Heart left ventricle (tissue), 16 donors: ENCODE results near the gene BLCAP. TPM values are rescaled to one million over a fixed set of nuclear protein-coding genes. Genes with fewer than 3 reads are reported as not detected.

Source experiments
- ATAC-seq, 4 donors: fragments of 200-7000 bp; cut with Tn5 transposase; one replicate each; pipeline ENCODE4 v1.9.1; 2020 to 2022; ENCODE audit warnings: moderate library complexity in 4 of 4, mild to moderate bottlenecking in 3 of 4, moderate number of reproducible peaks in 1 of 4
- DNase-seq, 5 donors: peaks; one replicate each; pipeline ENCODE4 v3.0.0-alpha.2; 2020
- H3K27ac ChIP-seq, 12 donors: fragments of 200-600 bp; sonication (generic) in 4 of 12; one replicate each; pipeline versions ENCODE4 v1.5.0 to v1.8.0; 2016 to 2022; ENCODE audit warnings: mild to moderate bottlenecking in 2 of 12
- H3K27me3 ChIP-seq, 9 donors: fragments of 200-600 bp; sonication (generic) in 2 of 9; one replicate each; pipeline versions ENCODE4 v1.5.1 to v1.8.0; 2016 to 2022; ENCODE audit warnings: mild to moderate bottlenecking in 3 of 9
- H3K36me3 ChIP-seq, 9 donors: fragments of 200-600 bp; sonication (generic) in 2 of 9; one replicate each; pipeline versions ENCODE4 v1.5.0 to v1.8.0; 2018 to 2022; ENCODE audit warnings: mild to moderate bottlenecking in 2 of 9
- H3K4me1 ChIP-seq, 12 donors: fragments of 200-600 bp; sonication (generic) in 4 of 12; one replicate each; pipeline versions ENCODE4 v1.5.0 to v1.8.0; 2016 to 2022; ENCODE audit warnings: mild to moderate bottlenecking in 3 of 12
- H3K4me3 ChIP-seq, 12 donors: fragments of 200-600 bp; sonication (generic) in 4 of 12; one replicate each; pipeline versions ENCODE4 v1.5.0 to v1.8.0; 2017 to 2022; ENCODE audit warnings: mild to moderate bottlenecking in 9 of 12, moderate library complexity in 4 of 12
- H3K9me3 ChIP-seq, 12 donors: fragments of 200-600 bp; sonication (generic) in 4 of 12; one replicate each; pipeline versions ENCODE4 v1.5.0 to v1.8.0; 2016 to 2022; ENCODE audit warnings: mild to moderate bottlenecking in 1 of 12
- CTCF ChIP-seq, 12 donors: fragments of 200-600 bp; sonication (generic) in 4 of 12; IDR thresholded peaks; one replicate each; pipeline versions ENCODE4 v1.5.0 to v1.8.0; 2018 to 2022; ENCODE audit warnings: antibody characterized with exemption in 12 of 12, mild to moderate bottlenecking in 5 of 12
- POLR2A ChIP-seq, 2 donors: fragments of 450-650 bp; IDR thresholded peaks; one replicate each; pipeline ENCODE4 v1.6.1; 2017; ENCODE audit warnings: antibody characterized with exemption in 2 of 2, mild to moderate bottlenecking in 2 of 2, moderate library complexity in 2 of 2
- WGBS, 4 donors: extraction: QIAGEN DNeasy Blood & Tissue Kit in 2 of 4; methylation state at CpG; one replicate each; pipeline versions ENCODE4 v1.1.5 to v1.1.7; 2013 to 2018; 5-methylcytosine and 5-hydroxymethylcytosine counted together
- intact Hi-C, 10 donors: fragments of 100-400 bp; cut with DNase I; formaldehyde crosslinking; loops; one replicate each; pipeline versions ENCODE4 v1.11.1 to v1.14.2; 2022
- polyA plus RNA-seq, 2 donors: library from polyadenylated mRNA; stranded (reverse); fragments of 200-250 nt; gene quantifications; one replicate each; pipeline ENCODE4 v1.2.3, GENCODE V29; 2013
- total RNA-seq, 9 donors: library from RNA; depleted of rRNA in 2 of 9; stranded (reverse); fragments of >200 nt in 2 of 9; fragmentation: NEBNext Ultra II Directional in 3 of 9; extraction: Animal tissue kit (Norgen Biotek cat#: 25700) in 3 of 9; gene quantifications; one replicate each; pipeline versions ENCODE4 v1.1.0 to v1.2.4, GENCODE V29; 2016 to 2023
- donor health status: ischemic (EF 13 %, LVEDD 7.1; RV severe dilation, severe dysfunction).
- donor health status: healthy with polysubstance abuse.
- donor health status: DM: no; HTN: yes; CAD: no.
- donor health status: DM: no; HTN: no; CAD: no.
- donor health status: ischemic (EF 25% LVEDD 6.9; RV normal size, moderate dysfunction).
- donor health status: ischemic (EF 25% LVEDD 5.7; RV mildly dilated, moderate dysfunction).
- donor health status: healthy.
- donor health status: DM: yes; HTN: yes; CAD: no.
- donor health status: ischemic (EF 35%, LVEDD 5.7; RV mildly dilated, moderate dysfunction).
- donor health status: nonischemic (EF 11% LVEDD 7.7; RV severe dilation, severe dysfunction).
- donor health status: DM: yes; HTN: yes; CAD: no.
- donor health status: PGD.
- donor health status: ischemic (EF 29% LVEDD 5.4; RV normal size, mild dysfunction).
- donor health status: nonischemic (EF 23%, LVEDD 6.1; RV moderate dilation, normal function).

Gene BLCAP
- total and polyA plus RNA-seq, 11 donors: 66.7 to 99.5 (median 81.7) TPM

- no peak overlapping the region for H3K4me3 ChIP-seq
- peaks cover 0 to 21% (median 3%) of the 10 kb centered on the region in 12 donors for H3K4me1 ChIP-seq
- 93 to 97% (median 96%) methylated on average over 7 of the region's 7 CpGs for WGBS, 4 donors
- TF ChIP-seq CTCF (IDR thresholded peaks at IDR 0.05): no peak
- TF ChIP-seq POLR2A (IDR thresholded peaks at IDR 0.05): no peak
- H3K27me3 ChIP-seq: no peaks in the 10 kb centered on the region
- H3K27ac ChIP-seq: no peak overlapping the region
- no peak for DNase-seq
- no peaks in the 10 kb centered on the region for H3K9me3 ChIP-seq
- ATAC-seq: no peak
- peaks cover 0 to 8% (median 0%) of the 10 kb centered on the region in 9 donors for H3K36me3 ChIP-seq
- intact Hi-C loops: no loop called here
Measured at GRCh38 chr20:37500311-37500710, 27.4 kb downstream of the BLCAP start.

GRCh38 chr20:37498066-37498665 is 29.5 kb downstream of the BLCAP start:
- DNase-seq (no peak), ATAC-seq (no peak)
- Histone ChIP-seq H3K27me3 (no peaks in the 10 kb centered on the region), H3K9me3 (no peaks in the 10 kb centered on the region), H3K4me3 (no peak overlapping the region), H3K36me3 (peaks cover 0 to 10% (median 0%) of the 10 kb centered on the region in 9 donors), H3K27ac (no peak overlapping the region), H3K4me1 (peaks cover 0 to 4% (median 0%) of the 10 kb centered on the region in 12 donors)
- intact Hi-C loops: no loop called here
- 80 to 92% (median 88%) methylated on average over 2 of the region's 2 CpGs for WGBS, 4 donors
- TF ChIP-seq POLR2A (IDR thresholded peaks at IDR 0.05) (no peak), CTCF (IDR thresholded peaks at IDR 0.05) (no peak)

GRCh38 chr20:37494796-37495195 is 32.9 kb downstream of the BLCAP start:
- TF ChIP-seq CTCF (IDR thresholded peaks at IDR 0.05): no peak
- TF ChIP-seq POLR2A (IDR thresholded peaks at IDR 0.05): no peak
- Histone ChIP-seq H3K27ac (no peak overlapping the region), H3K4me3 (no peak overlapping the region), H3K9me3 (no peaks in the 10 kb centered on the region), H3K4me1 (no peaks in the 10 kb centered on the region), H3K36me3 (peaks cover 0 to 18% (median 0%) of the 10 kb centered on the region in 9 donors), H3K27me3 (no peaks in the 10 kb centered on the region)
- DNase-seq (no peak), ATAC-seq (no peak)
- 90 to 97% (median 92%) methylated on average over 4 to 5 of the region's 5 CpGs for WGBS, 4 donors
- intact Hi-C loops: no loop called here

- peaks cover 0 to 18% (median 0%) of the 10 kb centered on the region in 9 donors for H3K36me3 ChIP-seq
Measured at GRCh38 chr20:37494301-37494700, 33.4 kb downstream of the BLCAP start.

More at GRCh38 chr20:37494301-37494700, 33.4 kb downstream of the BLCAP start:
- no peaks in the 10 kb centered on the region for H3K9me3 ChIP-seq
- no peak for ATAC-seq
- H3K4me3 ChIP-seq: no peak overlapping the region
- TF ChIP-seq CTCF (IDR thresholded peaks at IDR 0.05) (no peak), POLR2A (IDR thresholded peaks at IDR 0.05) (no peak)
- no peaks in the 10 kb centered on the region for H3K27me3 ChIP-seq
- no peaks in the 10 kb centered on the region for H3K4me1 ChIP-seq
- intact Hi-C loops: no loop called here
- no peak for DNase-seq
- 93 to 97% (median 94%) methylated on average over 8 of the region's 8 CpGs for WGBS, 4 donors
- H3K27ac ChIP-seq: no peak overlapping the region
